GM12891 (cell line): ENCODE data around the gene B4GALNT1.

Experiments used
- DNase-seq: peaks from one replicate; pipeline ENCODE4 v3.0.0; 2011; ENCODE audit warnings: low spot score; ENCODE audit not compliant: insufficient read length
- FAIRE-seq: peaks from 2 replicates; lab custom pipeline; 2011; peaks lifted over from hg19 to GRCh38; lab: Jason Lieb, UNC
- PAX5 ChIP-seq: IDR thresholded peaks from 2 replicates; pipeline ENCODE4 v1.6.1; 2011; ENCODE audit warnings: low read length, moderate library complexity, mild to moderate bottlenecking; ENCODE audit not compliant: insufficient read depth, severe bottlenecking
- POLR2A ChIP-seq: IDR thresholded peaks from 2 replicates; pipeline ENCODE4 v1.6.1; 2011; ENCODE audit warnings: low read depth, low read length, control low read depth
- POLR2AphosphoS5 ChIP-seq: IDR thresholded peaks from 2 replicates; pipeline ENCODE4 v1.6.1; 2011; ENCODE audit warnings: low read depth, low read length, control low read depth
- POU2F2 ChIP-seq: IDR thresholded peaks from 2 replicates; pipeline ENCODE4 v1.6.1; 2011; ENCODE audit warnings: low read depth, mild to moderate bottlenecking, control low read depth, low read length, moderate library complexity
- SPI1 ChIP-seq: IDR thresholded peaks from 2 replicates; pipeline ENCODE4 v1.6.1; 2011; ENCODE audit warnings: low read depth, low read length, control low read depth
- TAF1 ChIP-seq: IDR thresholded peaks from 2 replicates; pipeline ENCODE4 v1.6.1; 2011; ENCODE audit warnings: low read depth, low read length, control low read depth

B4GALNT1 gene

DNA sequence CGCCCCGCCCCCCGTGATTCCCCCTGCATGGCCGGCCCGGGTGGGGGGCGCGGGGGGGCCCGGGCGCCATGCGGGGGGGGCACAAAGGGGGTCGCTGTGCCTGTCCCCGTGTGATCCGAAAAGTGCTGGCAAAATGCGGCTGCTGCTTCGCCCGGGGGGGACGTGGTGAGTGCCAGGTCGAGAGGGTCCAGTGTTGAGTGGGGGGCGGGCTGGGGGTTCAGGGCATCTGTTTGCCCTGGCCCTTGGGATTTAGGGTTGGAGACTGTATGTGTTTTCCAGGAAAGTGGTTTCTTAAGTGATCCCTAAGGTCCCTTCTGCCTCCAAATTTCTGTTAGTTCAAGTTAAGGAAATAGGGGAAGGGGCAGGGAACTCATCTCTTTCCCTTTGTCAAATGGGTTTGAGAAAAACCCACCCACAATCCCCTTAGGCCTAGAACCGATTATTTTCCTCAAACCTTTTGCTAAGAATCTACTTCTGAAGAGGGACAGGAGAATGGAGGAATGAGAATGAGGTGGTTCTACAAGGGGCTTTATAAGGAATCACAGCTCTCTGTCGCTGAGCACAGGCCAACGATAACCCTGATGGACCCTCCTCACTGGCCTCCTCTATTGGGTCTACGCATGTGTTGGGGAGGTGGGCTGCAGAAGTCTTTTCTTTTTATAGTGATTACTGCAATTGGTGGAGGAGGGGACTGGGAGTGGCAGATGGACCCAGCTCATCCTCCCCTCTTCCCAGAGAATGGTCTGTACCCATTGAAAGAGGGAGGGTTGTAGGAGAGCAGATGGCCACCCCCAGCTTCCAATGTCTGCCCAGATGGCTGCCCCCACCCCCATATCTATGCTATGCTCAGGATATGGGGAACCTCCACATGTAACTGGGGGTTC lies 20.9 kb downstream of the B4GALNT1 start:
- DNase-seq (no peak), FAIRE-seq (no peak)
- TF ChIP-seq POU2F2 (no peak), POLR2A (no peak), SPI1 (no peak), PAX5 (no peak), TAF1 (no peak), POLR2AphosphoS5 (no peak)

DNA sequence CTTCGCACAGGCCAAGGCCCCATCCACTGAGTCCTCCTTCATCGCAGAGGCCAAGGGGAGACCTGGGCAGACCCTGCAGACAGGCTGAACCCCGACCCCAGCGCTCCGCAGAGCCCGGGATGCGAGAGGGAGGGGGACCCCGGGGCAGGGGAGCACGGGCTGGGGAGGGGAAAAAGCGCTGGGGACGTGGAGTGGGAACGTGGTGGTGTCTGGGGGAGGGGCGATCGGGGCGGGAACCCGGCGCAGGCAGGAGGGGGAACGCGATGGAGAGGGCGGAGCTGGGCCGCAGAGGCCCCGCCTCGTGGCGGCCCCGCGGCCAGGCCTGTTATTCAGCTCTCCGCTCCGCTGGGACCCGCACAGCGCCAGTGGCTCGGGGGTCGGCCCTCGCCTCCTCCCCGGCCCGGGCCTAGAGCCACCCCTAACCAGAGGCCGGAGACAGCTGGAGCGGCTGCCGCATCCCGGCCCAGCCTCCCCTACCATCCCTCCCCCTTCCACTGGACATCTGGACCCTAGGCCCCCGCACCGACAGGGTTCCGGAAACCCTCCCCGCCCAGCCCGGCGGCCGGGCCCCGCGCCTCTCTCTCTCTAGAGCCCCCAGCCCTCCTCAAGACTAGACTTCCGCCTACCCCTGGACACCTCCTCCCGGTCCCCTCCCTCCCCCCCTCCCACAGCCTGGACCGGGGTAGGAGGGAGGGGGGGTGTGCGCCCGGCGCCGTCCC lies 21.7 kb downstream of the B4GALNT1 start, which contains the start of gene ARHGEF25:
TSS of gene ARHGEF25 (plus strand) at position 328 of the 719 bp plus-strand sequence. CDS start 460 bp downstream, outside the sequence.
- DNase-seq = peak; percentile 82
- TF ChIP-seq POU2F2 (no peak), SPI1 (no peak), TAF1 (no peak), POLR2AphosphoS5 (no peak), POLR2A (no peak), PAX5 (no peak)
- FAIRE-seq = peak; percentile 84

DNA sequence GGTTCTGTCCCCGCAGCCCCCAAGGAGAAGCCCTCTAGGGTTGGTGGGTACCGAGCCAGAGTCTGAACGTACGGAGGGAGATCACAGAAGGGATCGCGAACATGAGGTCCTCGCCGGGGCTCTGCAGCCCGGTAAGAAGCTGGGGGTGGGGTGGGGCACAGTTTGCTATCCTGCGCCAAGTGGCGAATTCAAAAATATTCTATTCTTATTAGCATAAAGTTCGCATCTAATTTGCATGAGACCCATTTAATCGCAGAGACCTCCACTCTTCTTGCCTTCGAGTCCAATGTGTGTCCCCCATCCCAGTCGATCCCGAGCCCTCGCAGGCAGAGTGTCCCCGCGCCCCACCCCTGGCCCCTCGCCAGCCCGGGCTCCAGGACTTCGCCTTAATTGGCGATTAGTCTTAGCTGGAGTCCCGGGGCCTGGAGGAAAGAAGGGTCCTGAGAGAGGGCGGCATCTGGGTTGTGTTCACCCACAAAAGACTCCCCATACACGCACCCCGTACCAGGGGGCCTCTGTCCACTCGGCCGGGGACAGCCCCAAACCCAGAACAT lies 22.4 kb downstream of the B4GALNT1 start:
- TF ChIP-seq SPI1 = no peak
- no peak for TF ChIP-seq POLR2A
- TF ChIP-seq POLR2AphosphoS5 = no peak
- TF ChIP-seq PAX5 = no peak
- TF ChIP-seq TAF1 = no peak
- no peak for TF ChIP-seq POU2F2
- no peak for DNase-seq
- no peak for FAIRE-seq

DNA sequence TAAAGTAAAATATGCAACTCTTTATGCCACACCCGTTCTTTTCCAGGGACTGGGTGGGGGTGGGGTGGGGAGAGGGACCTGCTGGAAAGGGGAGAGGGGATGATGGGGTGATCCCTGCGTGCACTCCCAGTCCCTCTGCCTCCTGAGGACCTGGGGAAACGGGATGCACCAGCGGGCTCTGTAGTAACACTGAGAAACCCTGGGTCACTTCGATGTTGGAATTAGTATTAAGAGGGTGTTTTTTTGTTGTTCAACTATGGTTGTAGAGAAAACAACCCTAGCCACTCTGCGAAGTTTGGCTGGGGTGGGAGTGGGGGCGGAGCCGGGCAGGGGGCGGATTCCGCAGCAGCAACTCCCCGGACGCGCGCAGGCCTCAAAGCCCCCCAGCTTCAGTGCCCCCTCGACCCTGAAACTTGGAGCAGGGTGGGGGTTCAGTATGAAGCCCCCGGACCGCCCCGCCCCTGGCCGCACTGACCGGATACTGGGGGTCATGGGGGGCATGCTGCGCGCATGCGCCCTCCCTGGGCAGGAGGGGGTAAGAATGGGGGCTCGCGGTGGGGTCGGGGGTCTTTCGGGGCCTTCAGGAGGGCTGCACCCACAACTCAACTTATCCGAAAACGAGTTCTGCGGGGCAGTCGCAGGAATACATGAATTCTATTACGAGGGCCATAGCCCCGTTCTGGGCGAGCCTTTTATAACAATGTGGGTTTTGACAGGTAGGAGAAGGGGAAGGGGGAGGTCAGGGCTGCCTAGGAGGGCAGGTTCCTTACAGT lies 23.0 kb downstream of the B4GALNT1 start:
- DNase-seq (no peak), FAIRE-seq (no peak)
- TF ChIP-seq POU2F2 = no peak
- TF ChIP-seq TAF1 = no peak
- no peak for TF ChIP-seq PAX5
- no peak for TF ChIP-seq POLR2AphosphoS5
- no peak for TF ChIP-seq POLR2A
- TF ChIP-seq SPI1 = no peak

DNA sequence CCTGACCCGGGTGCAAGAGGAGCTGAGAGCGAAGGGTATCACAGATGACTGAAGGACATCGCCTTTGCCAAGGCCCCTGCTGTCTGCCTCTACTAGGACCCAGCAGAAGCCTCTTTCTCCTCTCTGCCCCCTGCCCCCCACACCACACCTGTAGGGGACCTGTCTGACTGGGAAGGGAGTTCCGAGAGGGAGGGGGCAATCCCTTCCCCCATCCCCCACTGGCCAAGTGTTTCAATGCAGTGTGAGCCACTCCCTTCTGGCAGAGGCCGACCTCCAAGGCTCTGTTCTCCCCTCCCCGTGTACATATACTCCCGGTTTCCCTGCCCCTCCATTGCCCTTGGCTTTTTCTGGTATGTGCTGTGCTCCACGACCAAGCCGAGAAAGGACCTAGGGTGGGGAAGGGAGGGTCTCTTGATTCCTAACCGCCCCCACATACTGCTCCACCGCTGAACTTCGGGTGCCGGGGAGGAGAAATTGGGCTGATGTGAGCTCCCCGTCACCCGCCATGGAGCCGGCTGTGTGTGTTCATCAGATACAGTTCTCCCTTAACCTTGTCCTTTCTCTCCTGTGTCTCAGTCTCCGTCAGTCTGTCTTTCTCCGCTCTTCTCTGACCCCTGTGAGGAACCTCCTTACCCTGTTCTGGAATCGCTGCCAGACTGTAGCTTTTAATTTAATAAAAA lies 23.8 kb downstream of the B4GALNT1 start:
- TF ChIP-seq POLR2A (no peak), SPI1 (no peak), POU2F2 (no peak), TAF1 (no peak), POLR2AphosphoS5 (no peak), PAX5 (no peak)
- DNase-seq (no peak), FAIRE-seq (no peak)

DNA sequence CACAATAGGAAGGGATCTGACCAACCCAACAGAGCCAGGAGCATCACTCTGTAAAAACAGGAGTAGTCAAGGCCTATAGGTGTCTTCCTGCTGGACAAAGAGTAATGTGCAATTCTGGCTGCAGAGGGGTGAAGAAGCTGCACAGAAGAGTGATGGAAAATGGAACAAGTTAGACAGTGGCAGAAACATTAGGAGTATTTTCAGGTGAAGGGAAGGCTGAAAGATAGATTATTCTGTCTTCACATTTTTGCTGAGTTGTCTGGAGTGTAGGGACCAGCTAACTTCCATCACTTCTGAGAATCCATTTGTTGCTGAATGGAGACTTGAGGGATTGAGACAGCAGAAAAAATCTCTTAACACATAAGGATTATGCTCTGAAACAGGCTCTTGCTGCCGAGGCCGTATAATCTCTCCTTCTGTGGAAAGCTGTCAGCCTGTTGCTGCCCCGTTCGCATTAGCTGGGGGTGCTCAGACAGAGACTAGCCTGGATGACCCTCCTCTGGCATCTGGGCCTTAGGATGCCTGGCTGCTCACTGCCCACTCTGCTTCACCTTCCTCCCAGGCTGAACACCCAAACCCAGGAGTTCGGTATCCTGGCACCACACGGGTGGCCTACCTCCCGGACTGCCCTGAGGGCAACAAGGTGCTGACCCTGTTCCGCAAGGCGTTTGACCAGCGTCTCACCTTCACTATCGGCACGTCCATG lies 24.9 kb downstream of the B4GALNT1 start:
- no peak for DNase-seq
- no peak for TF ChIP-seq TAF1
- no peak for TF ChIP-seq PAX5
- TF ChIP-seq POLR2A = no peak
- no peak for TF ChIP-seq SPI1
- TF ChIP-seq POU2F2 = no peak
- TF ChIP-seq POLR2AphosphoS5 = no peak
- FAIRE-seq = no peak

DNA sequence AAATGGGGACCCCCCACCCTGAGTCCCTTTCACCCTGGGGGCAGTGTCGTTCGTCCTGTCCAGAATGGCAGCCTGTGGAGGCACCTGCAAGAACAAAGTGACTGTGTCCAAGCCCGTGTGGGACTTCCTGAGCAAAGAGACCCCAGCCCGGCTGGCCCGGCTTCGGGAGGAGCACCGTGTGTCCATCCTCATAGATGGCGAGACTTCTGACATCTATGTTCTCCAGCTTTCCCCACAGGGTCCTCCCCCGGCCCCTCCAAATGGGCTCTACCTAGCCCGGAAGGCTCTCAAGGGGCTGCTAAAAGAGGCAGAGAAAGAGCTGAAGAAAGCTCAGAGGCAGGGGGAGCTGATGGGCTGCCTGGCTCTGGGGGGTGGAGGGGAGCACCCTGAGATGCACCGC lies 26.2 kb downstream of the B4GALNT1 start:
- TF ChIP-seq PAX5 = no peak
- no peak for TF ChIP-seq SPI1
- no peak for TF ChIP-seq POU2F2
- no peak for TF ChIP-seq POLR2A
- TF ChIP-seq POLR2AphosphoS5 = no peak
- no peak for TF ChIP-seq TAF1
- no peak for FAIRE-seq
- DNase-seq = no peak

DNA sequence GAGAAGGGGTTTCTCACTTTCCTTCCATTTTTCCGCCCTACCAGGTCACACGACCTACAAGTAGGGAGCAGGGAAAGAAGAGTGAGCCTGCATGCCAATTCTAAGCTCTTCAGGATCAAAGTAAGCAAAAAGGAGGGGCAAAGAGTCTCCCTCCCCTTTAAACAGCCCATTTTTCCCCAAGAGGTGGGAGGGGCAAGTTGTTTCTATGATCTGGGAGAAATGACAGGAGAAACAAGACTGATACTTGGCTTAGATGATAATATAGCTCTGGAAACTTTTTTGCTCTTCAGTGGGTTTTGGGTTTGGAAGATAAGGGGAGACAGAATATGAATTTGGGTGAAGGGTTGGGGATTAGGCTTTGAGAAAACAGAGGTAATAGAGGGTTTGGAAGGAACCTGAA lies 26.6 kb downstream of the B4GALNT1 start:
- TF ChIP-seq POLR2A = no peak
- TF ChIP-seq SPI1 = no peak
- no peak for TF ChIP-seq POLR2AphosphoS5
- TF ChIP-seq PAX5 = no peak
- TF ChIP-seq TAF1 = no peak
- TF ChIP-seq POU2F2 = no peak
- FAIRE-seq (no peak), DNase-seq (no peak)
